ENCODE measurements around the gene FCSK. TPM values are rescaled to one million over a fixed set of nuclear protein-coding genes. Genes with fewer than 3 reads are reported as not detected.
A peak's percentile ranks its signal among the peaks of the same experiment; 100 is the strongest.

The FCSK gene
- total RNA-seq, 1 donor from 2014 or later = 20.1 TPM

DNA sequence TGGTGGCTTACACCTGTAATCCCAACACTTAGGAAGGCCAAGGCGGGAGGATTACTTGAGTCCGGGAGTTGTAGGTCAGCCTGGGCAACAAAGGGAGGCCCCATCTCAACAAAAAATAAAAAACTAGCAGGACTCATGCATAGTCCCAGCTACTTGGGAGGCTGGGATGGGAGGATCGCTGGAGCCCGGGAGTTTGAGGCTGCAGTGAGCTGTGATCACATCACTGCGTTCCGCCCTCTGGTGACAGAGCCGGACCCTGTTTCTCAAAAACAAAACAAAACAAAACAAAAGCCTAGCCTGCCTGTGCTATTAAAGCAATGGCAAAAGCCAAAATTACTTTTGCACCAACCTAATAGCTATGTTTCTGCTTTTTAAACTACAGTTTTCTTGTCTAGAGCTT lies 1.5 kb downstream of the FCSK start:
- no peak for DNase-seq (ENCODE audit: low read depth)

DNA sequence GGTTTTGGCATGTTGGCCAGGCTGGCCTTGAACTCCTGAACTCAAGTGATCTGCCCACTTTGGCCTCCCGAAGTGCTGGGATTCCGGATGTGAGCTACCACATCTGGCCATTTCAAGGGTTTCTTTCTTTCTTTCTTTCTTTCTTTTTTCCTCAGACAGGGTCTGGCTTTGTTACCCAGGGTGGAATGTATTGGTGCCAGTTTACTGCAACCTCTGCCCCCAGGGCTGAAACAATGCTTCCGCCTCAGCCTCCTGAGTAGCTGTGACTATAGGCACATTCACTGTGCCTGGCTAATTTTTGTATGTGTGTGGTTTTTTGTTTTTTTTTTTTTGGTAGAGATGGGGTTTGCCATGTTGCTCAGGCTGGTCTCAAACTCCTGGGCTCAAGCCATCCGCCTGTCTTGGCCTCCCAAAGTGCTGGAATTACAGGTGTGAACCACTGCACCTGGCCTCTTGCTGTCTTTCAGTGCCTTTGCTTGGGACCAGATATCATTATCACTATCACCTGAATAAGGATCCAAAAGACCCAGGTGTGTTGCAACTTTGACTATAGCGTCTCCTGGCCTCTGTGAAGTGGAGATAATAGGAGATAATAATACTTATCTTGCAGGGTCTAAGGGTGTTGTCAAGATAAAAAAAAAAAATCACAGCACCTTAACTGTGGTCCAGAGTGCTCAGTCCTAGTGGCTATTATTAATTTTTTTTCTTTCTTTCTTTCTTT lies 3.2 kb downstream of the FCSK start:
- no peak for DNase-seq (ENCODE audit: low read depth)

DNA sequence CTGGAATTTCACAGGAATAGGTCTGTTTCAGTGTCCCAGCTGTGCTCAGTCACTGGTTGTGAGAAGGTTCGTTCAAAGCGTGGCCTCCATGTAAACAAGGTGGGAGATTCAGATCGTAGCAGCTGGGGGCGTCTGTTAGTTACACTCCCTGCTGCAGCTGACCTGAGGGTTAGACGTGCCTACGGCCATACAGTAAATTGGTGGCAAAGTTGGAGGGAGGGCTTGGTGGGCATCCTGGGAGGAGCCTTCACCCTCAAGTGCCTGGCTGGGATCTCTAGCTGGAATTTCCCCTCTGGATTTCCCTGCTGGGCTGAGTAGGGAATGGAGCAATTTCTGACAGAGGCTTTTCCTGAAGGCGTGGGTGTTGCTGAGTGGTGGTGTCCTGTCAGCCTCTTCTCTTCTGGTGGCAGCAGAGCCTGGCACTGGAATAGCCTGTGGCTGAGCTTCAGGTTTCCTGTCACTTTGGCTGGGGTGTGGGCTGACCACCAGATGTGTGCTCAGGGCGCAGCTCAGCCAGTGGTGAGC lies 6.4 kb downstream of the FCSK start:
- DNase-seq (ENCODE audit: low read depth) = no peak

DNA sequence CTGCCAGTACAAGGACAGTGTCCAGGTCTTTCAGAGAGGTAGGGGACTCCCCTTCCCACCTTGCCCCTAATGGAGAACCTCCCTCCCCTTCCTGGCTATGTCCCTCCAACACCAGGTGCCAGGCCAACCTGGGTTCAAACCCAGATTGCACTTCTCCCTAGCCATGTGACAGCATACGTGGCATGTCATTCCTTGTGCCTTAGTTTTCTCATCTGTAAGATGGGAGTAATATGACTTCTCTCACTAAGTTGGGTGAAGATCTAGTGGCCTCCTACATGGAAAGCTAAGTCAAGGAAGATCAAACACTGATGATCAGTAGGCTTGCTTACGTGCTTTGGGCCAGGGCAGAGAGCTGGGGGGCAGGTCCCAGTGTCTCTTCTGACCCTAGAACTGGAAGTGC lies 8.8 kb downstream of the FCSK start:
- no peak for DNase-seq (ENCODE audit: low read depth)

DNA sequence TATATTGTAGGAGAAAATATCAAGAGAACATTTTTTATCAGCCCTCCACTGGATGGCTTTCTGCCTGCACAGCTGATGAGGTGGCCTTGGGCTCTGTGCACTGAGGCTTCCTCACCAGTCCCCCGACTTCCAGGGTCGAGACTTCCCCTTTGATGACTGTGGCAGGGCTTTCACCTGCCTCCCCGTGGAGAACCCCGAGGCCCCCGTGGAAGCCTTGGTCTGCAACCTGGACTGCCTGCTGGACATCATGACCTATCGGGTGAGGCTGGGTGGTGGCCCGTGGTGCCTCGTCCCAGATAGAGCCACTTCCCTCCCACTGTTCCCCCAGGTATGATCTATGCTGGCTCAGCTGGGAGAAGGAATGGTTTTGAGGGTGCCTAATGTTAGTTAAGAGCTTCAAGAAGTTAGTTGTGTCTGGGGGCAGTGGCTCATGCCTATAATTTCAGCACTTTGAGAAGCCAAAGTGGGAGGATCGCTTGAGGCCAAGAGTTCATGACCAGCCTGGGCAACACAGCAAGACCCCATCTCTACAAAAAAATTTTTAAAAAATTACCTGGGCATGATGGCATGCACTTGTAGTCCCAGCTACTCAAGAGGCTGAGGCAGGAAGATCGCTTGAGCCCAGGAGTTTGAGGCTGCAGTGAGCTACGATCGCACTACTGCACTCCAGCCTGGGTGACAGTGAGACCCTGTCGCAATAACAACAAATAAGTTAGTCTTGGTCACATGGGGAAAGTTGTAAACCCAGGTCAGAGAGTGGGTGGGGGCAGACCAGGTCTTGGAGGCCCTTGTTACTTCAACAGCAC lies 11.8 kb downstream of the FCSK start:
- no peak for DNase-seq (ENCODE audit: low read depth)

DNA sequence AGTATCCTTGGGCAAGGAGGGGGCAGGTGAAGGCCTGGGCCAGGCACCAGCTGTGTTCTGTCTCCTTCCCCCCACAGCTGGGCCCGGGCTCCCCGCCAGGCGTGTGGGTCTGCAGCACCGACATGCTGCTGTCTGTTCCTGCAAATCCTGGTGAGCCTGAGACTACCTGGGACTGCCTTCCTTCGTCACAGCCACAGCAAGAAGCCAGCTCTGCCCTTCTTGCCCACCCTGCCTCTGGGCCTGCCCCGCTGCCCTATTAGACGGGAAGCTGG lies 12.3 kb downstream of the FCSK start:
- no peak for DNase-seq (ENCODE audit: low read depth)

DNA sequence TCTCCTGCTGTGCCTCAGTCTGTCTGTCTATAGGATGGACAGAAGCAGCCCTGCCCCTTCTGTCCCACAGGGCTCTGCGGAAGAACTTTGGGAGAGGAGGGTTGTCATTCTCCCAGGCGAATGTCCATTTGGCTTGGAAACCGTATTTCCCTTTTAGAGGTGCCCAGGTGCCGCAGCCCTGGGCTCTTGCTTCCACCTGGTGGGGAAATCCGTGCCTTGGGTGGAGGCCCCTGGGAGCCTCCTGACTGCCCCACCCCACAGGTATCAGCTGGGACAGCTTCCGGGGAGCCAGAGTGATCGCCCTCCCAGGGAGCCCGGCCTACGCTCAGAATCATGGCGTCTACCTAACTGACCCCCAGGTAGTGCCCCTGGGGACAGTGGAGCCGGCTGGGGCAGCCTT lies 12.7 kb downstream of the FCSK start:
- no peak for DNase-seq (ENCODE audit: low read depth)

DNA sequence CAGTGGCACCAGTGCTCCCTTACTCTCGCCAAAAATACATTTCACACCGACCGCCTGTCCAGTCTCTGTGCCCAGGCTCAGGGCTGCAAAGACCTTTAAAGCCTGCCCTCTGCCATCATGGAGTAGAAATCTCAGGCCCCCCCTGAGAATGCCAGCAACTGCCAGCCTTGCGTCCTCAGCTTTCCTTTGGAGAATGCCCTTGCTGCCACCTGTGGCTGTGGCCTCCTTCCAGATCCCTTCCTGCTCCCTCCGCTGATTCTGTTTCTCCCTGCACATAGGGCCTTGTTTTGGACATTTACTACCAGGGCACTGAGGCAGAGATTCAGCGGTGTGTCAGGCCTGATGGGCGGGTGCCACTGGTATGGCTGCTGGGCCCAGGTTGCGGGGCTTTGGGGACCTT lies 13.2 kb downstream of the FCSK start:
- DNase-seq (ENCODE audit: low read depth) = no peak

DNA sequence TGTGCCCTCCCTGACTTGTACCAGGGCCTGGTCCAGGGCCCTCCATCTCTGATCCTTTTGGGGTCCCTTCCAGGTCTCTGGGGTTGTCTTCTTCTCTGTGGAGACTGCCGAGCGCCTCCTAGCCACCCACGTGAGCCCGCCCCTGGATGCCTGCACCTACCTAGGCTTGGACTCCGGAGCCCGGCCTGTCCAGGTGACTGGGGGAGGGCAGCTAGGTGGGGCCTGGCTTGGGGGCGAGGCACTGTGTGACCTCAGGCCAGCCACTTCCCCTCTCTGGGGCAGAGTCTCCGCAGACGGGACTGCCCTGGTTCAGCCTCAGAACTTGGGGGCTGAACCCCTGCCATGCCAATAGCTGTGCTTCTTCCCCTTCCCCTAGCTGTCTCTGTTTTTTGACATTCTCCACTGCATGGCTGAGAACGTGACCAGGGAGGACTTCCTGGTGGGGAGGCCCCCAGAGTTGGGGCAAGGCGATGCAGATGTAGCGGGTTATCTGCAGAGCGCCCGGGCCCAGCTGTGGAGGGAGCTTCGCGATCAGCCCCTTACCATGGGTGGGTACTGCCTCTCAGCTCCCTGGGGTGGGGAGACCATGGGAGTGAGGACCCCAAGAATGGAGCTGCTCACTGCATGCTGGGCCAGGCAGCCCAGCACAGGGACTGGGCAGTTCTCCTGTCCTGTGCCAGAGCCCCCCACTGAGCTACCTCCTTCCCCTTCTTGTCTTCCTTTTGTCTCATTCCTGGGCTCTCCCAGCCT lies 14.6 kb downstream of the FCSK start:
- DNase-seq (ENCODE audit: low read depth) = no peak

DNA sequence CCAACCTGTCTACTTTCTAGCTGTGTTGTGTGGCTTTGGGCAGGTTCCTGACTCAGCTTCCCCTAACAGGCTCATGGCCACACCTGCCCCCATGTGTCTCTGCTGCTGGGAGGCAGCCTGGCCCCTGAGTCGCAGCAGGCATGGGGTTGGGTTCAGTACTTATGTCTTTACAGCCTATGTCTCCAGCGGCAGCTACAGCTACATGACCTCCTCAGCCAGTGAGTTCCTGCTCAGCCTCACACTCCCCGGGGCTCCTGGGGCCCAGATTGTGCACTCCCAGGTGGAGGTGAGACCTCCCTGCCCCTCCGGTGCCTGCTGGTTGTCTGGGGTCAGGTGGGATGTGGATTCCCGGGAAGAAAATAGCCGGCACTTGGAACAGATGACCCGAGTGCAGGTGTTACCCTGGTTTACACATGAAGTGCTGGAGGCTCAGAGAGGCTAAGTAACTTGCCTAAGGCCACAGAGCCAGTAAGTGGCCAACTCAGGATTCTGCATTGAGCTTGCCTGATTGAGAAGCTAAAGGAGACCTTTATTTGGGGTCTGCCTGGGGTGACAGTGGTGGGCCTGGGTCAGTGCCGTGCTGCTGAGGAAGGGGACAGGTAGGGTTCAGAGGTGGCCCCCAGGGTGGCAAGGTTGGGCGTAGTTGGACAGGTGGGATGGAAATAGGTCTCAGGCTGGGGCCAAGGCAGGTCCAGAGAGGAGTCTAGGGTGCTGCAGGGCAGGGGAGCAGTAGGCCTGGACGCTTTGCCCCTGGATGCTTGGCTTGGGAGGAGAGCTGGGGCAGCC lies 15.9 kb downstream of the FCSK start:
- DNase-seq (ENCODE audit: low read depth) = no peak

DNA sequence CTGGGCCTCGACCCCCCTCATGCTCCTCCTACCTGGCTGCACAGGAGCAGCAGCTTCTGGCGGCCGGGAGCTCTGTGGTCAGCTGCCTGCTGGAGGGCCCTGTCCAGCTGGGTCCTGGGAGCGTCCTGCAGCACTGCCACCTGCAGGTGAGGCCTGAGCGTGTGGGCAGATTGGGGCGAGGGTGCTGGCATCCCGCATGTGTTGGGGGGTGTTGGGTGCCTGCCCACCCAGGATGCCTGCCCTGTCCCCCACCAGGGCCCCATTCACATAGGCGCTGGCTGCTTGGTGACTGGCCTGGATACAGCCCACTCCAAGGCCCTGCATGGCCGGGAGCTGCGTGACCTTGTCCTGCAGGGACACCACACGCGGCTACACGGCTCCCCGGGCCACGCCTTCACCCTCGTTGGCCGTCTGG lies 16.5 kb downstream of the FCSK start:
- no peak for DNase-seq (ENCODE audit: low read depth)

DNA sequence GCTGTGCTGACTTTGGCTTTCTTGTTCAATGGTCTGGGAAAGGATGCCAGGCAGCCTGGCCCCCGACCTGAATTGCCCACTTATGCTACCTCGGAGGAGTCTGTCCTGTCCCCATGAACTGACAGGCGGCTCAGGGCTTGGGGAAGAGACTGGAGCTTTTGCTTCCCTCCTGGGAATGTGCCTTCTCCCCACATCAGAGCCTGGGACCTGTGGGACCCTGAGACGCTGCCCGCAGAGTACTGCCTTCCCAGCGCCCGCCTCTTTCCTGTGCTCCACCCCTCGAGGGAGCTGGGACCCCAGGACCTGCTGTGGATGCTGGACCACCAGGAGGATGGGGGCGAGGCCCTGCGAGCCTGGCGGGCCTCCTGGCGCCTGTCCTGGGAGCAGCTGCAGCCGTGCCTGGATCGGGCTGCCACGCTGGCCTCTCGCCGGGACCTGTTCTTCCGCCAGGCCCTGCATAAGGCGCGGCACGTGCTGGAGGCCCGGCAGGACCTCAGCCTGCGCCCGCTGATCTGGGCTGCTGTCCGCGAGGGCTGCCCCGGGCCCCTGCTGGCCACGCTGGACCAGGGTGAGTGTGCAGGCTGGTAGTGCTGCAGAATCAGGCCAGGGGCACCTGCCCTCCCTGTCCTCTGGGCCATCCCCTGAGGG lies 18.5 kb downstream of the FCSK start:
- no peak for DNase-seq (ENCODE audit: low read depth)

DNA sequence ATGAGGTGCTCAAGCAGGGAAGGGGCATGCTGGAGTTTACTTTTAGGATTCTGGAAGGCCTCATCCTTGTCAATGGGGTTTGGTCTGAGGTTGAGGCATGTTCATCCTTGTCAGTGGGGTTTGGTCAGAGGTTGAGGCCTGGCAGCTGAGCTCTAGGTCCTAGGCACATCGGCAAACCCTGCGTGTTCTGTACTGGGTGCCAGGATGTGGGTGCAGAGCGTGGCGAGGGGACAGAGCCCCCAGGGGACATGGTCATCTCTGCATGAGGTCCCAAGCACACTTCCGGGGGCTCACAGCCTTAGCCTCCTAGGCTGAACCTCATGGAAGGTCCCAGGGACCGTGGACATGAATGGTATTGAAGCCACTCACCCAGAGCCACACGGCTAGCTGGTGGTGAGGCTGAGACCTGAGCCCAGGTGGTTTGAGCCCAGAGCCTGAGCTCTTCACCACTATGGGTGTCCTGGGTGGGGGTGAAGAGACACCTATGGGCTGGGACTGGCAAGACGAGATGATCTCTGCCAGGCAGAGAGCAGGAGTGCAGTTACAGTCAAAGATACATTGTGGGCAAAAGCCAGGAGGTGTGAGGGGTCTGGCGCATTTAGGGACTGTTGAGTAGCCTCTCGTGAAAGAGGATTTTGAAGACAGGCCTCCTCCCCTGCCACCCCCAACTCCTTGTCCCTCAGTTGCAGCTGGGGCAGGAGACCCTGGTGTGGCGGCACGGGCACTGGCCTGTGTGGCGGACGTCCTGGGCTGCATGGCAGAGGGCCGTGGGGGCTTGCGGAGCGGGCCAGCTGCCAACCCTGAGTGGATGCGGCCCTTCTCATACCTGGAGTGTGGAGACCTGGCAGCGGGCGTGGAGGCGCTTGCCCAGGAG lies 19.3 kb downstream of the FCSK start:
- no peak for DNase-seq (ENCODE audit: low read depth)

DNA sequence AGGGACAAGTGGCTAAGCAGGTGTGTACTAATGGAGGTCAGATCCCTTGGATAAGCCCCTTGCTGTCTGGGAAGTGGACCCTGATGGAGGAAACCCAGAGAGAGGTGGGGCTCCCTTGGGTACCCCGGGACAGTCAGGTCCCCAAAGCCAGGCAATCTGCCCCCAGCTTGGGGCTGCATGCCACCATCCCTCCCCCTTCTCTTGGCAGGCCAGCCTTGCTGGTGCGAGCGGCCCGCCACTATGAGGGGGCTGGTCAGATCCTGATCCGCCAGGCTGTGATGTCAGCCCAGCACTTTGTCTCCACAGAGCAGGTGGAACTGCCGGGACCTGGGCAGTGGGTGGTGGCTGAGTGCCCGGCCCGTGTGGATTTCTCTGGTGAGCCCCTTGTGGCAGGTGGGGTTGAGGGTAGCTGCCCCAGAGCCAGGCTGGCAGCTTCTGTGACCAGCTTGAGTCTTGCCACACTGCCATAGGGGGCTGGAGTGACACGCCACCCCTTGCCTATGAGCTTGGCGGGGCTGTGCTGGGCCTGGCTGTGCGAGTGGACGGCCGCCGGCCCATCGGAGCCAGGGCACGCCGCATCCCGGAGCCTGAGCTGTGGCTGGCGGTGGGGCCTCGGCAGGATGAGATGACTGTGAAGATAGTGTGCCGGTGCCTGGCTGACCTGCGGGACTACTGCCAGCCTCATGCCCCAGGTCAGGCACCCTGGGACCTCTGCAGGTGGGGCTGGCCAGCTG lies 20.1 kb downstream of the FCSK start:
- DNase-seq (ENCODE audit: low read depth) = no peak

DNA sequence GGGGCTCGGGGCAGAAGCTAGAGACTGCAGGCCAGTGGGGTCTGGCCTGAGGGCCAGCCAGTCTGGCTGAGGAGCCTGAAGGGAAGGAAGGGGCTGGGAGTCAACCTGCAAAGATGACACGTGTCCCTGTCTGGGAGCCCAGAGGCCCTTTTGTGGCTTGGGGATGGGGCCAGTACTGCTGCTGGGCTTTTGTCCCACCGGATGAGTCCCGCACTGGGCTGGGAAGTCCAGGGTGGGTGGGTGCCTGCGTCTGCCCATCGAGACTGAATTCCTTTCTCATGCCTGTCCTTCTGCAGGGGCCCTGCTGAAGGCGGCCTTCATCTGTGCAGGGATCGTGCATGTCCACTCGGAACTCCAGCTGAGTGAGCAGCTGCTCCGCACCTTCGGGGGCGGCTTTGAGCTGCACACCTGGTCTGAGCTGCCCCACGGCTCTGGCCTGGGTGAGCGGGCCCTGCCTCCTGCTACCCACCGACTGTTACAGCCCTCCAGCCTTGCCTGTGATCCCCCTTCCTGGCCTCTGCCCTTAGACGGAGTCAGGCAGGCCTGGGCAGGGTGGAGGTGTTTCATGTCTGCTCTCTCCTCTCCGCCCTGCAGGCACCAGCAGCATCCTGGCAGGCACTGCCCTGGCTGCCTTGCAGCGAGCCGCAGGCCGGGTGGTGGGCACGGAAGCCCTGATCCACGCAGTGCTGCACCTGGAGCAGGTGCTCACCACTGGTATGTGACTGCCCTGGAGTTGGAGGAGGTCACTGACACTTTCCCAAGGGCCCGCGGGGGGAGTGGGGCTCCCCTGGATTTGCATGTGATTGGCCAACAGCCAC lies 20.9 kb downstream of the FCSK start:
- no peak for DNase-seq (ENCODE audit: low read depth)

DNA sequence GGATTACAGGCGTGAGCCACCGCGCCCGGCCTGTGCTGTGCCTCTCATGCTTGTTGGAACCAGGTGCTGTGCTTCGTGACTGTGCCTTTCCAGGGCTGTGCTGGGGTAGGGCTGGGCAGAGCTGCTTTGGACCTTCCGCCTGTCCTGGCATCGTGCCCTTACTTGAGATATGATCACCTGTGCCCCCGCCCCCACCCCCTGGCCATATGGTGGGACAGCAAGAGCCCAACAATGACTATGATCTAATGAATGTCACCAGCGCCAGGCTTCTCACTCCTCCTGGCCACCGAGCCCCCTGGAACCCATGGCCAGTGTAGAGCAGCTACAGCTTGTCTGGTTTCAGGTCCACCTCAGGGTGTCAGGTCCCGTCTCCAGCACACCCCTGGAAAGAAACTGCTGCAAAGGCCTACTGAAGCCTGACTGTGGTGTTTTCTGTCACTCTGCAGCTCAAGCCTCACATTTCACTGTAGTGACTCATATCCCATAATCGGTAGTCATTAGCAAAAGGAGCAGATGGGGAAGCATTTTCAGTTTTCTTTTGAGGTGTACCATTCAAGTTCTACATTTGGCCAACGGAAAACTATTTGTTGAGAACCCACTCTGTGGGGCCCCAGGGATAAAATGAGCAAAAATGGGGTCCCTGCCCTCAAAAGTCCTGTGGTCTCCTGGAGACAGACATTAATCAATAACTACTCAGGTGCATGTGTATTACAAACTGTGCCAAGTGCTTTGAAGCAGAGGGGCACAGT lies 22.1 kb downstream of the FCSK start:
- DNase-seq (ENCODE audit: low read depth) = peak; percentile 93

DNA sequence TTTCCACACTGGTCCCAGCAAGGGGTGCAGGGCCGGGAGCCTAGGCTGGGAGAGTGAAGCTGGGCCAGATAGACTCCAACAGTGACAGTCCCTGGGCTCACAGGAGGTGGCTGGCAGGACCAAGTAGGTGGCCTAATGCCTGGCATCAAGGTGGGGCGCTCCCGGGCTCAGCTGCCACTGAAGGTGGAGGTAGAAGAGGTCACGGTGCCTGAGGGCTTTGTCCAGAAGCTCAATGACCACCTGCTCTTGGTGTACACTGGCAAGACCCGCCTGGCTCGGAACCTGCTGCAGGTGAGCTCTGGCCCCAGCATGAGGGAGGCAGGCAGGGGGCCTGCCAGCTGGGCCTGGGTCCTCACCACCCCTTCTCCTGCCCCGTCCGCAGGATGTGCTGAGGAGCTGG lies 23.8 kb downstream of the FCSK start:
- DNase-seq (ENCODE audit: low read depth) = no peak

DNA sequence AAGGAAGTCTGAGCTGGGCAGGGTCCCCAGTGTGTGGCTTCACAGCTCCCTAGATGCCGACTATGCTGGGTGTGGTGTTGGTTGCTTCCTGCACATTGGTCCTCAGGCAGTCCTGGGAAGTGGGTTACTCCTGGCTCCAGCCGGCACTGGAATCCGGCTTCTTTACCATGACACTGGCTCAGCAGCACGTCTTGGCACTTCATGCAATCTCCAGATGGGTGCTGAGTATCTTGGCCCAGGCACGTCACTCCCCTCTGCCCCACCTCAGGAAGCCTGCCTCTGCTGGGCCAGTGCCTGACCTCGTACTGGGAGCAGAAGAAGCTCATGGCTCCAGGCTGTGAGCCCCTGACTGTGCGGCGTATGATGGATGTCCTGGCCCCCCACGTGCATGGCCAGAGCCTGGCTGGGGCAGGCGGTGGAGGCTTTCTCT lies 24.5 kb downstream of the FCSK start:
- DNase-seq (ENCODE audit: low read depth) = no peak
